Cortex of kidney (tissue), 1 donor: ENCODE measurements around the gene DDC.

Source experiments
- DNase-seq: peaks from one replicate; lab custom pipeline; 2025; lab: John Stamatoyannopoulos, UW

Gene DDC, protein sequence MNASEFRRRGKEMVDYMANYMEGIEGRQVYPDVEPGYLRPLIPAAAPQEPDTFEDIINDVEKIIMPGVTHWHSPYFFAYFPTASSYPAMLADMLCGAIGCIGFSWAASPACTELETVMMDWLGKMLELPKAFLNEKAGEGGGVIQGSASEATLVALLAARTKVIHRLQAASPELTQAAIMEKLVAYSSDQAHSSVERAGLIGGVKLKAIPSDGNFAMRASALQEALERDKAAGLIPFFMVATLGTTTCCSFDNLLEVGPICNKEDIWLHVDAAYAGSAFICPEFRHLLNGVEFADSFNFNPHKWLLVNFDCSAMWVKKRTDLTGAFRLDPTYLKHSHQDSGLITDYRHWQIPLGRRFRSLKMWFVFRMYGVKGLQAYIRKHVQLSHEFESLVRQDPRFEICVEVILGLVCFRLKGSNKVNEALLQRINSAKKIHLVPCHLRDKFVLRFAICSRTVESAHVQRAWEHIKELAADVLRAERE

DNA sequence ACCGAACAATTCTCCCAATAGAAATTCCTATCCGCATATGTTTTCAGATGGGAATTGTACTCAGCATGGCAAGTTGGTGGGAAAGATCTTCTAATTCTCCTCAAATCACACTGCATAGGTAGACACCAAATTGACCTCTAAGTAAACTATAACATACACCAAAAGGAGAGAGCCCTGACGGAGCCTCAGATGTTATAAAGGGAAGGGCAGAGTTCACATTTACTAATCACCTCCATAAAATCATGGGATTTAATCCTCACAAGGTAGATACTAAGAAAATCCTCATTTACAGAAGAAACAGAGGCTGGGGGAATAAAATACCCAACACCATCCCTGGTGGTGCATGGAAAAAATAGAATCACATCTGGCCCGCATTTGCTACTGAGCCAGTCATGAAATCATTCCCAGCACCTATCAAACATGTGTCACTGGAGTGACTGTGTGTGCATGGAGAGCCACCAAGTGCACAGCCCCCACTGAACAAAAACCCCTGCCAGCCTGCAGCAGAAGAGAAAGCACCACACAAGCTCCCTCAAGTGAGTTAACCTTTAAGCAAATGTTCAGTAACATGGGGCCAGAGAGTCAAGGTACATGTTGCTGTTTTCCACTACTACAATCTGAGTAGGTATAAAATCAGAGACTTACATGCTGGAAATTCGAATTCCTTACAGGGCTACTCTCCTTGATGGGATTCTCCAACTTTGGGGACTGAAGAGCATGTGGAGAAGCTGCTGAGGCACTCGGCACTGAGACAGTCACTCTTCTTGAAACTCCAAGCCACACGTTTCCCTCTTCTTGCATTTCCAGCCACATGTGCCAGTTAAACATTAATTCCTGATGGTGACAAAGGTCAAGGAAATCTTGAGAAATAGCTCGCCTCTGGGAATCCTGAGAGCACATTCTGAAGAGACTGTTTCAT, at the start of gene DDC:
Gene DDC (minus strand): TSS at position 766 of the 919 bp plus-strand sequence. CDS start 21,320 bp downstream, outside the sequence.
- no peak for DNase-seq

DNA sequence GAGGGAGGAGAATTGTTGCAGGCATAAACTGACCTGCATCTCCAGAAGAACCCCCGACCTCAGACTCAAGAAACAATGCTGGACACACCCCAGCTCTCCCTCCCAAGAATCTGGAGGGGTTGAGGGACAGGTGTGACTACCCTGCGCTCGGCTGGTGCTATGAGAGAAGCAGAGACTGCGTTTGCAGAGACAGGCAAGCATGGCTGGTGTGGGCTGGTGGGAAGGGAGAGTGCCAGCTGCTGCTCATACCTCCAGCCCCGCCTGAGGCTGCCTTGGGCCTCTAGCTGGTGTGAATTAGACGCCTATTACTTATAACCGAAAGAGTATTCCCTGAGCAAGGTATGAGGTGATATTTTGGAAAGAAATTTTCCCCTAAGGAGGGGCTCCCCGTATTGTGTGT, 48.3 kb upstream of the DDC start:
- DNase-seq: no peak

DNA sequence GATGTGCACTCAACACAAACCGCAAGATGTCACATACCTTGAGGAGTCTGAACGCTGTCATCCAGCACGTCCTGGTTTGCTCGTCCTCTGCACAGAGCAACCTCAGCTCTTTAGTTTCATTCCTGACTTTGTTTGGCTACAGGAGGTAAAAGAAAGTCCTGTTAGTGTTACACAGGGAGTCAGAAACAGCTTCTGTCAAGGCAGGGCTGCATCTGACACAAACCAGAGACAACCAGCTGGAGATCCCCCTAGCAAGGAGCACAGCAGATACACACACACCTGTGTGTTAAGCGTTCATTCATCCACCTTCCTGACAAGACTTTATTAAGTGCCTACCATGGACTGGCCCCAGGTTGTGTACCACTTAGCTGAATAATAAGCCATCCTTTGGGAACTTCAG, 47.5 kb upstream of the DDC start:
- no peak for DNase-seq

DNA sequence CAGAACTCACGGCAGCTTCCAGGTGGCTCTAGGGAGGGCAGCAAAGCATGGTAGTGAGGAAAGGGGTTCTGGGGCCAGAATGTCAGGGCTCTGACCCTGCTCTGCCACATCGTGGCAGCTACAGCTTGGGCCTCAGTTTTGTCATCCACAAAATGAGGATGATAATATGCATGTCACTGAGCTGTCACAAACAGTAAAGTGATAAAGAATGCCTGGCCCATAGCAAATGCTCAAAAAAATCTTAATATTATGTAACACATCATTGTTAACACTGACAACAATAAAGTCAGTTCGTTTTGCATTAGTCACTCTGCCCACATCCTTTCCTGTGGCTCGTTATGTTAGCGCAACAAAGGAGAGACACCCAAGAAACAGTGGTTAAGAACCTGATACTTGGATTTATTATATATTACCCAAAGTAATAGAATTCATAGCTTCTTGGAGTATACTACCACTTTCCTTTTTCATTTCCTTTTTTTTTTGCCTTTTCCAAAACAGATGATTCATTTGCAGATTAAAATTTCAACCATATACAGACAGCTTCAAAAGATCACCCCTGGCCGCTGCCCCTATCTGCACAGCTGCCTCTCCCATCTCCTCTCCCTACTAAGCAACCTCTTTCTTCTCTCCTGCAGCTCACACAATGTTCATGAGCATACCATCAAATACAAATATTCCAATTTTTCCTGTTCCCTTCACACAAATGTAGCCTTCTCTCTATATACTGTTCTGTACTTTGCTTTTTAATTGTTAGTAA, 45.5 kb upstream of the DDC start:
- DNase-seq: no peak

DNA sequence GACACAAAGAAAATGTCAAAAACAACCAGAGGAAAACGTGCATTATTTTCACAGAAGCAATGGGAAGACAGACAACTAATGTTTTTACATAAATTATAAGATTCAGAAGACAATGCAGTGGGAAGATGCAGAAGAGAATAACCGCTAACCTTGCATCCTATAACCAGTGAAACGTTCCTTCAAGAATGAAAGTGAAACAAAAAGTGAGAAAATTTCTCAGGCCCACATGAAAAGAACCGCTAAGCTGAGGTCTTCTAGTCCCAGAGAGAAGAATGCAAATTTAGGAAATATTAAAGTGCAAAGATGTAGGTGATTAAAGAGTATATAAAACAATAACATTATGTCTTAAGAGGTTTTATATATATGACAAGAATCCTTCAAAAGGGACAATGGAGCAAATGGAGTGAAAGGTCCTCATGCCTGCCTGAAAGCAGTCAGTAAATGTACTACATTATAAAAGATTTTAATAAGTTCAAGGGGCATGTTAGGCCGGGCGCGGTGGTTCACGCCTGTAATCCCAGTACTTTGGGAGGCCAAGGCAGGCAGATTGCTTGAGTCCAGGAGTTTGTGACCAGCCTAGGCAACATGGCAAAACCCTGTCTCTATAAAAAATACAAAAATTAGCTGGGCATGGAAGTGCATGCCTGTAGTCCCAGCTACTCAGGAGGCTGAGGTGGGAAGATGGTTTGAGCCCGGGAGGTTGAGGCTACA, 43.1 kb upstream of the DDC start:
- DNase-seq: no peak

DNA sequence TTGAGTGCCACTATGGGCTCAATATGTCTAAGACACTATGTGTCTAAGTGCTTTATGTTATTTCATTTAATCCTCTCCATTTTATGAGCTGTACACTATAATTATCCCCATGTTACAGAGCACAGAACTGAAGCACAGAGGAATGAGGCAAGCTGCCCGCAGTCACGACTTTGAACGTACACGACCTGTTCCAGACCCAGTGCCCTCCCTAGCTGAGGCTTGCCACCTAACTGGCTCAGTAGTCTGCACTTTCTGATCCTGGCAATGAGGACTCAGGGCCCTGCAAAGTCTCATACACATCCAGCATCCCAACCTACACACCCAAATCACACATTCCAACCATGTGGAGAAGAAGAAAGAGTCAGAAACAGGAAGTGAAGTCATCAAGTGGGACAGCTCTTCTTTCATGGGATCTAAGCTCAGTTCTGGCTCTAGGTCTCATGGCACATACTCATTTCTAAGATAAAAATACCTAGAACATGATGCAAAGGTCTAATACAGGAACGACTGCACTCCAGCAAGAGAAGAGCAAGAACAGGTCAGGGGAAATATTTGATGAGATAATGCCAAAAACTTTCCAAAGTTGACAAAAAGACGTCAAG, 42.4 kb upstream of the DDC start:
- DNase-seq: no peak

DNA sequence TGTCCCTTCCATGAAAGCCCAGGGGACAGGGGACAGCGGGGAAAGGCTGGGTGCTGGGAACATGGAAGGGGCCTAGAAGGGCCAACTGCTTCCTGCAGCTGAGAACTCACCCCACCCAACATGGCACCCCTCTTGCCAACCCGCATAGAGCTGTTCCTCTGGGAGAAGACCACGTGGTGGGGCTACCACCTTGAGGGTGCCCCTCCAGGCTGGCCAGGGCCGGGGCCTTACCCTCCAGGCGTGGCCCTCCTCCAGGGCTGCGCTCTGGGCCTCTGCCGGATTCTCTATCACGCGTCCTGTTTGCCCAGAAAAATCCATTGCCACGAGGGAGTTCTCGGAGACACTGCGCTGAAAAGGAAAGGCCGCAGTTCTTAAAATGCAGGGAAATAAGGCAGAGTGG, 39.9 kb upstream of the DDC start:
- DNase-seq: no peak

DNA sequence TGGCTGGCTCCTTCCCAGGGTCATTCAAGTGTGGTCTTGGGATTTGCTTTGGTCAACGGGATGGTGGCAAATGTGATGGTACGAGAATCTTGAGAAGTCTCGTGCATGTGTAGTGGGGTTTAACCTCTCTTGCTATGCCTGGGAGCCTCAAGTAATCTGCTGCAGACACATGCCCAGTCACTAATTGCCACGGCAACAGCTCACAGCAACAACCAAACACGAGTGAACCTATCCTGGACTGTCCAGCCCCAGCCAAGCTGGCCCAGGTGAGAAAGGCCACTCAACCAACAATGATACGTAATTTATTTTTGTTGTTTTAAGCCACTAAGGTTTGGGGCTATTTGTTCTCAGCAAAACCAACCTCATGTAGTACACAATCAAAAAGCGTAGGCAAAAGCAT, 38.1 kb upstream of the DDC start:
- no peak for DNase-seq

DNA sequence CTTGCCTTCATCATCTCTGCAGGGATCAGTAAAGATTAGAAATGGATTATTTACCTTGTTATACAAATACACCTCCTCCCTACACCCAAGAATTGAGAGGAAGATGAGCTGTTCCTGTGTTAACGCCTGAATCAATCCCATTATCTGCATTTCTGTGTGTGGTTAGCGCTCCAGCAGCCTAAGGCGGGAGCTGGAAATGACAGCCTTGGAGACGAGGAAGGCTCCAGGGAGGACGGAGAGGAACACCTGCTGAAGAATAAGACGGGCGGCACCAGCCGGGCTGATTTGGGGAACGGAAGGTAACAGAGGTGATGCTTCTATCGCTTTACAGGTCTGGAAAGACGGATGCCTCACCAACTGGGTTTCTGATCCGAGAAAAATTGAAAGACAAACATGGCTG, 34.2 kb upstream of the DDC start:
- no peak for DNase-seq

DNA sequence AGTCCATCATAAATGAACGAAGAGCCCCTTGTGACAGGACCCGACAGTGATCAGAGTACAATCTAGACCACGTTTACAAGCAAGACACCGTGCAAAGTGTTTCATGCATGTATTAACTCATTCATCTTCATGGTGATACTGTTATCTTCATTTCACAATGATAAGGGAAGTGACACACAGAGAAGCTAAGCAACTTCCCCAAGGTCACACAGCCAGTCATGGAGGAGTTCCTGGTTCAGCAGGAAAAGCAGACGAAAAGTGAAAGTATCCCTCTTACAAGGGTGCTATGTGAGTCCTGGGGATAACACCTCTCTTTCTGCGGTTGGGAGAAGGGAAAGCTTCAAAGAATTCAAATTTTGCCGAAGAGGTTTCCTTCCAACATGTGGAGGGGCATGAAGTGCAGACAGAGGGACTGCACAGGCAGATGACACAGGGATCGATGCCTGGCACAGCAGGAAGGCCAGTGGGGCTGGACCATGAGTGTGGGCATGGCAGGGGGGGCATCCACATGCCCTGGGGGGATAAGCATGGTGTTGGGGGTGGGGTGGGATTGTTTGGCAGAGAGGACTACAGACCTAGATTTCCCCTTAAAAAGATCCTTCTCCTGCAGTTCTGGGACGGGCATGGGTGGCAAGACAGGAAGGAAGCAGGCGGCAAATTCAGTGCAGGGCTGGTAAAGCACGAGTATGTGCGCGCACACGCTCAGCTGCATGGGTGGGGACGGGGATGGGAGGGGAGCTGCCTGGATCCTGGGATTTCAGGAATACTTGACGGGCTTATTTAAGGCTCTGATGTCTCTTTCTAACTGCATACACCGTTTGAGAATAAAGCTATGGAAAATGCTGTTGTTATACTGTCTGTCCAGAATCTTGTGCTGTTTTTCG, 33.5 kb upstream of the DDC start:
- DNase-seq: no peak

DNA sequence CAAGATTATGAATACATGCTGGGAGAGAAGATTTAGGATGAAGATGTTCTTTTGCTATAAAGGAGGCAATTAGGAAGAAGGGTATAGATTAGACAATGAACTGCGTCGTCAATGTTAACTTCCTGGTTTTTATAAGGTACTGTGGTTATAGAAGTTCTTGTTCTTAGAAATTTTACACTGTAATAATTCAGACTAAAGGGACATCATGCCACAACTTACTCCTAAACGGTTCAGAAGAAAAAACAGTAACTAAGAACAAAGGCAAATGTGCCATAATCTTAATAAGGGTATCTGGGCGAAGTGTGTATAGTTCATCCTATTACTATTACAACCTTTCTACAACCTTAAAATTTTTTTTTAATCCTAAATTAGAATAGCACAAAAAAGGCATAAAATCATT, 31.3 kb upstream of the DDC start:
- no peak for DNase-seq

DNA sequence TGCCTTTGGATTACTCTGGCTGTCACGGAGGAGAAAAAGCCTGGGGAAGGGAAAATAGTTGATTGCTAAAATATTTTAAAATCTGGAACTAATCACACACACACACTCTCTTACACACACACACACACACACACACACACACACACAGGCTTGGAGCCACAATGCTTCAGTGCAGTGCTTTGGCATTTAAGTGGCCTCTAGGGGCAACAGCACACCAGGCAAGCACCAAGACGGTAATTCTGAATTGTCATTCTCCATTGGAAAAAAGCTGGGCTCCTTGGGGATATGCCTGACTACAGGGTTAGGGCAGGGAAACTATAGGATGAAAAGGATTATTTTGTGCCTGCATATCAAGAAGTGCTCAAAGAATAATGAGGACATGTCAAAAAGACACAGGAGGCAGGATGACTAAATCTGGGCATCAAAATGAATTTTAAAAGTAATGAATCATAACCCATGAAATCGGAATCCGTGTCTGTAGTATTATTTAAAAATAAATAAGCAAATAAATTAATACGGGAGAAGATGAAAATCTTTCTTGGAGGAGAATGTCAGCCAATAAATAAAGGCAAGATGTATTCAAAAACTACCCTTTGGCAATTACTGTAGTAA, 30.4 kb upstream of the DDC start:
- no peak for DNase-seq

DNA sequence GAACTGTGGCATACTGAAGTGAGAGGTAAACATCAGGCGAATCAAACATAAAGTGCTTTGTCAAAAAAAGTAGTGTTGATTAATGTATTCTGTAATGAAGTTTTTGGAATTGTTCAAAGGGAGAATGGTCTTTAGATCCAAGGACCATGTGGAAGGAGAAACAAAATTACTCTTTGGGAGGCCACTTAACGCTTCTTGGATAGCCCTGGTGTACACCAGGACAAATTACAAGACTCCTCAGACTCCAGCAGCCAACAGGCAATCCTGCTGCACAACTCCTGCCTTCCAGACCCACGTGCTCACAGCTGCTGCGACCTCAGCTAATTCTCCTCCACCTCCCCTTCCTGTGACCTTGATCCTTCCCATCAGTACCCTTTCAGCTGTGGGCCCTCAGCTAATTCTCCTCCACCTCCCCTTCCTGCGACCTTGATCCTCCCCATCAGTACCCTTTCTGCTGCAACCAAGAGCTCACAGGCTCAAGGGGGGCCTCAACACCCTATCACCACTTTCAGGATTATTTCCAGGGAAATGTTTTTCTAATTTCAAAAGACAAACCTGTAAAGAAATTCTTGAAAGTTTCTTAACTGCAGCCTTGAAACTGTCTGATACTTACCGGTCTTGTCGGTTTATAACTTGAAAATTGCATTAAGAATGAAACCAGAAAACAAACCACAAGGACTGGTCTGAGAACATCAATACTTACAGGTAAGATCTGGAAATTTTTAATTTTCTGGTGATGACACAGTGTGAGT, 29.7 kb upstream of the DDC start:
- DNase-seq: no peak

DNA sequence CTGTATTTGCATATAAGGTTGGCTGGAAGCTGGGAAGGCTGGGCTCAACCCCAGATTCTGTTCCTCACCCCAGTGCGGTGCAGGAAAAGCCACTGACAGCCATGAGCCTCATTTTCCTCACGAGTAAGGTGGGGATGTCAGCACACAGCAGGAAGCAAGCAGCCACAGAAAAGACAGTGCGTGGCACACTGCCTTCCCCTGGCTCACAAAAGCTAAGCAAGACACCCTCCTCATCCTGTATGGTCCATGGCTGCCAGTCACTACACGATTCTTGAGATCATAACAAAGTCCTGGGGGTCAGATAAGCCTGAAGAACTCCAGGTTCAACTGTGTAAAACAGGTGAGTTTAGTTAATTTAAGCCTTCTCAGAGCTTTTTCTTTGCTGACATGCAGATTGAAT, 28.9 kb upstream of the DDC start:
- DNase-seq: no peak

DNA sequence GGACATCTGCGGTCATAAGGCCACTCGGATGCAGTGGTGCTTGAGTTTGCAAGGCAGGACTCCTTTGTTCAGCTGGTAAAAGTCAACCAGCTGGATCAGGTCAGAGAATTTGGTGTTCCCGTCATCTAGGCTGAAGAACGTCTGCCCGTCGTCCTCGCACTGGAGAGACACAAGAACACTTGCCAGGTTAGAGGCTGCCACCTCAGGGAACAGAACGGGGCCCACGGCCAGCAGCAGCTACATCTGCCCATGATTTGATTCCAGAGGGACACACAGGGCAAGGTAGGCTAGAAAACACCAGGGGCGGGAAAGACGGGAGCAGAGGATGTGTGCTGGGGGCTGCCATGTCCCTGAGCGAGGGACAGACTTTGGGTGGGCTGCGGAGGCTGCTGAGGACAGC, 27.7 kb upstream of the DDC start:
- no peak for DNase-seq

DNA sequence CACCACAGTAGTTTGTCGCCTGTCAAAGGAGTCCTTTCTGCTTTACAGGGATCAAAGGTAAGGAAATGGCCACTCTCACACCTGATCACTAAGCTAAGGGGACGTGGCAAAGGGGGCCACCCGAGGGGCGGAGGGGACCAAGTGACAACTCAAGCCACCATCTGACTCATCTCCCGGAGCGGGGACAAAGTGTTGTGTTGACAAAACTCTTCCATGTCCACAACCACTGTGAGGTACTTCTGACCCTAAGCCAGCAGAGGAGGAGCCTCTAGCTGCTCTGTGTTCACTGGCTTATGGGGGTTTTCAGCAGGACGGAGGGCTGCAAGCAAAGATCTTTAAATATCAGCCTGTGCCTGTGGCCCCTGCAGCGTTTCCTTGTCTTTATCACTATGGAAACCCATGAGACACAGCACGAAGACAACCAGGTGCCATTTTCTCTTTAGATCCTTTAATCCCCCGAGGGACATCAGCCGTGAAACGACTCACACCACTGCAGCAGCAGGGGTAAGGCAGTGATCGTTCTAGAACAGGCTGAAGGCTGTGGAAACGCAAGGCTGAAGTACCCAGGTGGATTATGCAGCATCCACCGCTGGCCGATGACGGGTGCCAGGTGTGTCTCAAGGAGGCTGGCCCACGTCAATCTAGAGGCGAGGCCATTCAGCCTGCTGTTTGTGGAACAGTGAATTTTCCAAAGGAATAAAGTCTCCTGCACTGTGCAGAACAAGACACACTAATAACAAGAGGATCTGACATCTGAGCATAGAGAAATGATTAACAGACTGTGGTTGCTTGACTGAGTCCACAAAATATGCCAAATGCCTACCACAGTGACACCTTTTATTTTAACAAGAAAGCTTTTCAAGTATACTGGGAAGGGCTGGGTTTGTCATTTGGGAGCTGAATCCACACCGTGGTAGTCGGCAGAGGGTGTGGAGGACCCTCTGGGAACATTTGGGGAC, 26.6 kb upstream of the DDC start:
- DNase-seq: no peak

DNA sequence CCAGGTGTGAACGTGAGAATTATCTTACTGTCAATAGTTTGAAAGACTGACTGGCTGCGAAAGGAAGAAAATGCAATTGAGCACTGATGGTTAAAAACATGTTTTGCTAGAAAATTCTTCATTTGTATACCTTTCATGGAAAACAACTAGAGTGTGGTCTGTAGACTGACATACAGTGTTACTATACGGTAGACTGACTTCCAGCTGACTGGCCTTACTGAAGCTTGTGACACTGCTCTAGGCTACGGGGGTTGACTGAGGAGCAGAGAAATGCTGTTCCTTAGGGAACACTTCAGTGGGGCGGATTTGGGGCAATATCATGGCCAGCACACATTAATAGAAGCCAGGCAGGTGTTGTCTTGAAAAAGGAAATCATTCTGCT, 25.9 kb upstream of the DDC start:
- DNase-seq: no peak

DNA sequence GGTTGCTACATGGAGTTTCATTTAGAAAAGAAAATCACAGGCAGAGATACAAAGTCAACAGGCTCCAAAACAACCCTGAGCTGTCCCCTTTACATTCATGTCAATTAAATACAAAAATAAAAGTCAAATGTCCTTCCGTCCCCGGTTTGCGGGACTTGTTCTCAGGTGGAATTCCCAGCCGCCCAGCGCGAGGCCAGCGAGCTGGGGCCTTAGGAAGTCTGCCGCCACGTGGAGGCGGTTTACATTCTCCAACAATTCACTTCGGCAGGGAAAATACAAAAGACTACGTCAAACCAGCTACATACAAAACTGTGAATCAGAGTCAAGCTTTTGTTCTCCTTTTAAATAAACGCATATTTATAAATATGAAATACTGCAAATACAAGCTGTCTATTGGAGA, 25.3 kb upstream of the DDC start:
- DNase-seq: no peak
